GDM1 (cell line): ENCODE measurements around the gene SCN1B.
"Not testable (repeated sequence)": the region's sequence is repeated elsewhere in the genome, so short reads cannot be mapped to it uniquely, and the experiment has no call there.

ENCODE experiments used
- DNase-seq: peaks from one replicate; lab custom pipeline; 2025; lab: John Stamatoyannopoulos, UW

Gene SCN1B

GRCh38 chr19:35037716-35038622 lies 7.7 kb downstream of the SCN1B start:
- DNase-seq, result peak; percentile 30

- peak; percentile 37 for DNase-seq
These were observed 8.6 kb downstream of the SCN1B start for GRCh38 chr19:35038623-35039512.

- no peak for DNase-seq
These were observed 9.9 kb downstream of the SCN1B start for GRCh38 chr19:35039881-35040825.

- DNase-seq, result no peak
These were observed 10.7 kb downstream of the SCN1B start for GRCh38 chr19:35040826-35041547.

- DNase-seq, result no peak
These were observed 11.3 kb downstream of the SCN1B start, which contains the start of gene HPN for GRCh38 chr19:35041548-35042055. Gene HPN (plus strand): TSS chr19:35041721. CDS start chr19:35042507, 786 bp downstream.

GRCh38 chr19:35042056-35042730 lies 11.9 kb downstream of the SCN1B start:
- no peak for DNase-seq

GRCh38 chr19:35042954-35043604 lies 12.8 kb downstream of the SCN1B start:
- no peak for DNase-seq

GRCh38 chr19:35043906-35044305 lies 13.6 kb downstream of the SCN1B start:
- no peak for DNase-seq

GRCh38 chr19:35044317-35045117 lies 14.2 kb downstream of the SCN1B start:
- peak; percentile 49 for DNase-seq

GRCh38 chr19:35045667-35046300 lies 15.5 kb downstream of the SCN1B start:
- peak; percentile 85 for DNase-seq

GRCh38 chr19:35046461-35046860 lies 16.2 kb downstream of the SCN1B start:
- no peak for DNase-seq

- DNase-seq, result no peak
These were observed 18.7 kb downstream of the SCN1B start for GRCh38 chr19:35048911-35049411.

GRCh38 chr19:35049456-35049855 lies 19.2 kb downstream of the SCN1B start:
- DNase-seq, result no peak

- not testable (repeated sequence) for DNase-seq
These were observed 20.4 kb downstream of the SCN1B start for GRCh38 chr19:35050662-35051061.

- not testable (repeated sequence) for DNase-seq
These were observed 21.0 kb downstream of the SCN1B start for GRCh38 chr19:35051268-35051667.

GRCh38 chr19:35051796-35052195 lies 21.5 kb downstream of the SCN1B start:
- DNase-seq, result no peak

- no peak for DNase-seq
These were observed 22.4 kb downstream of the SCN1B start for GRCh38 chr19:35052599-35053190.
